AG10803 (cell line): Measurements from ENCODE around the gene PROSER1.
"Not testable (repeated sequence)": the region's sequence is repeated elsewhere in the genome, so short reads cannot be mapped to it uniquely, and the experiment has no call there.

Experiments
- DNase-seq: peaks from one replicate; pipeline ENCODE4 v3.0.0; 2010; ENCODE audit warnings: low read depth
- H3K4me3 ChIP-seq: 2 replicates; pipeline ENCODE4 v1.5.1; 2011; ENCODE audit warnings: mild to moderate bottlenecking, low read length, control low read depth
- CTCF ChIP-seq: conservative IDR thresholded peaks from 2 replicates; pipeline ENCODE4 v1.5.1; 2011; ENCODE audit warnings: mild to moderate bottlenecking, low read length, control low read depth, inconsistent platforms

Gene PROSER1

GRCh38 chr13:39016087-39016486 lies 21.8 kb downstream of the PROSER1 start:
- no peak for DNase-seq
- H3K4me3 ChIP-seq = no peak overlapping the region
- no peak for TF ChIP-seq CTCF

GRCh38 chr13:39013462-39013861 lies 24.4 kb downstream of the PROSER1 start:
- H3K4me3 ChIP-seq = no peak overlapping the region
- TF ChIP-seq CTCF = no peak
- DNase-seq = no peak

- TF ChIP-seq CTCF = no peak
- no peak overlapping the region for H3K4me3 ChIP-seq
- no peak for DNase-seq
These were observed 25.3 kb downstream of the PROSER1 start for GRCh38 chr13:39012608-39013007.

- not testable (repeated sequence) for DNase-seq, H3K4me3 ChIP-seq
These were observed 31.3 kb downstream of the PROSER1 start for GRCh38 chr13:39006371-39007111.

- DNase-seq = no peak
- H3K4me3 ChIP-seq = no peak overlapping the region
- no peak for TF ChIP-seq CTCF
These were observed 39.1 kb downstream of the PROSER1 start for GRCh38 chr13:38998739-38999138.

GRCh38 chr13:38993381-38993780 lies 44.5 kb downstream of the PROSER1 start:
- TF ChIP-seq CTCF = no peak
- no peak overlapping the region for H3K4me3 ChIP-seq
- no peak for DNase-seq

GRCh38 chr13:38990693-38991092 lies 47.2 kb downstream of the PROSER1 start, which contains the start of gene STOML3:
TSS of gene STOML3 (minus strand) at chr13:38990831. CDS start at chr13:38990721, 110 bp downstream.
- no peak for TF ChIP-seq CTCF
- no peak for DNase-seq
- H3K4me3 ChIP-seq = no peak within 1 kb of the TSS
